Measurements from ENCODE around the gene MAP3K1.
"Not testable (repeated sequence)": the region's sequence is repeated elsewhere in the genome, so short reads cannot be mapped to it uniquely, and the experiment has no call there.

MAP3K1 gene

GRCh38 chr5:56815658-56816545 is 553 bp downstream of the MAP3K1 start:
- TF ChIP-seq CTCF (conservative IDR thresholded peaks at IDR 0.05; ENCODE audit: control insufficient read depth, insufficient read depth, low read depth, low read length): no peak
- peak overlapping the region; percentile 77 for H3K4me3 ChIP-seq (ENCODE audit: control insufficient read depth, low read depth, low read length)
- peak; percentile 16 for DNase-seq (ENCODE audit: low read depth)

GRCh38 chr5:56816546-56817081 is 1.3 kb downstream of the MAP3K1 start:
- H3K4me3 ChIP-seq (ENCODE audit: control insufficient read depth, low read depth, low read length): peak overlapping the region; percentile 77
- peak; percentile 49 for DNase-seq (ENCODE audit: low read depth)
- TF ChIP-seq CTCF (conservative IDR thresholded peaks at IDR 0.05; ENCODE audit: control insufficient read depth, insufficient read depth, low read depth, low read length): no peak

- TF ChIP-seq CTCF (conservative IDR thresholded peaks at IDR 0.05; ENCODE audit: control insufficient read depth, insufficient read depth, low read depth, low read length): no peak
- DNase-seq (ENCODE audit: low read depth): no peak
Observed at GRCh38 chr5:56817263-56818014, 2.1 kb downstream of the MAP3K1 start.

GRCh38 chr5:56818450-56819037 is 3.2 kb downstream of the MAP3K1 start:
- no peak overlapping the region for H3K4me3 ChIP-seq (ENCODE audit: control insufficient read depth, low read depth, low read length)
- TF ChIP-seq CTCF (conservative IDR thresholded peaks at IDR 0.05; ENCODE audit: control insufficient read depth, insufficient read depth, low read depth, low read length): peak; percentile 31
- DNase-seq (ENCODE audit: low read depth): peak; percentile 24

More at GRCh38 chr5:56817263-56818014, 2.1 kb downstream of the MAP3K1 start:
- peak overlapping the region; percentile 77 for H3K4me3 ChIP-seq (ENCODE audit: control insufficient read depth, low read depth, low read length)

- no peak for DNase-seq (ENCODE audit: low read depth)
- no peak for TF ChIP-seq CTCF (conservative IDR thresholded peaks at IDR 0.05; ENCODE audit: control insufficient read depth, insufficient read depth, low read depth, low read length)
- H3K4me3 ChIP-seq (ENCODE audit: control insufficient read depth, low read depth, low read length): no peak overlapping the region
Observed at GRCh38 chr5:56819060-56819881, 3.9 kb downstream of the MAP3K1 start.

- H3K4me3 ChIP-seq (ENCODE audit: control insufficient read depth, low read depth, low read length); DNase-seq (ENCODE audit: low read depth): not testable (repeated sequence)
Observed at GRCh38 chr5:56821868-56822267, 6.5 kb downstream of the MAP3K1 start.

Measured in fibroblast of mammary gland (primary cell).